ENCODE measurements around the gene TNFSF13B.
A peak's percentile ranks its signal among the peaks of the same experiment; 100 is the strongest.

TNFSF13B gene

DNA sequence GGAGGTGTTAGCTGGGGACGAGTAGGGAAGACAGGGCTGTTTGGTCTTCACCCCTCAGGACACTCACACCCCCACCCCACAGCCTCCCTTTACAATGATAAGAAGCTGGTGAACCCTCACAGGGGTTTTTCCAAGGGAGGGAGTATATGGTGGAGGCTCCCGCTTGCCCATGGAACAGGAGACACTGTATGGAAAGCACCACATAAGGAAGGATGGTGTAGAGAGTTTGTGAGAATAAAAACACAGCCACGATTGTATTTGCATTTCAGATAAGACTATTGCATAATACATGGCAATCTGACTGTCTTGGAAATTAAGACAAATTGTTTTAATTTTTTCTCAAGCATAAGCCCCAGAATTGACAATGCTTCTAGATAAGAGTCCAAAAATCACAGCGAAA, 46.9 kb downstream of the TNFSF13B start:
- DNase-seq (ENCODE audit: low read depth) = no peak
- TF ChIP-seq, protein P1, sequence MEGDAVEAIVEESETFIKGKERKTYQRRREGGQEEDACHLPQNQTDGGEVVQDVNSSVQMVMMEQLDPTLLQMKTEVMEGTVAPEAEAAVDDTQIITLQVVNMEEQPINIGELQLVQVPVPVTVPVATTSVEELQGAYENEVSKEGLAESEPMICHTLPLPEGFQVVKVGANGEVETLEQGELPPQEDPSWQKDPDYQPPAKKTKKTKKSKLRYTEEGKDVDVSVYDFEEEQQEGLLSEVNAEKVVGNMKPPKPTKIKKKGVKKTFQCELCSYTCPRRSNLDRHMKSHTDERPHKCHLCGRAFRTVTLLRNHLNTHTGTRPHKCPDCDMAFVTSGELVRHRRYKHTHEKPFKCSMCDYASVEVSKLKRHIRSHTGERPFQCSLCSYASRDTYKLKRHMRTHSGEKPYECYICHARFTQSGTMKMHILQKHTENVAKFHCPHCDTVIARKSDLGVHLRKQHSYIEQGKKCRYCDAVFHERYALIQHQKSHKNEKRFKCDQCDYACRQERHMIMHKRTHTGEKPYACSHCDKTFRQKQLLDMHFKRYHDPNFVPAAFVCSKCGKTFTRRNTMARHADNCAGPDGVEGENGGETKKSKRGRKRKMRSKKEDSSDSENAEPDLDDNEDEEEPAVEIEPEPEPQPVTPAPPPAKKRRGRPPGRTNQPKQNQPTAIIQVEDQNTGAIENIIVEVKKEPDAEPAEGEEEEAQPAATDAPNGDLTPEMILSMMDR (IDR thresholded peaks at IDR 0.05; ENCODE audit: low read length, missing control alignments) = no peak
- no peak overlapping the region for H3K4me3 ChIP-seq (replicated peaks; ENCODE audit: low read depth, low read length)

DNA sequence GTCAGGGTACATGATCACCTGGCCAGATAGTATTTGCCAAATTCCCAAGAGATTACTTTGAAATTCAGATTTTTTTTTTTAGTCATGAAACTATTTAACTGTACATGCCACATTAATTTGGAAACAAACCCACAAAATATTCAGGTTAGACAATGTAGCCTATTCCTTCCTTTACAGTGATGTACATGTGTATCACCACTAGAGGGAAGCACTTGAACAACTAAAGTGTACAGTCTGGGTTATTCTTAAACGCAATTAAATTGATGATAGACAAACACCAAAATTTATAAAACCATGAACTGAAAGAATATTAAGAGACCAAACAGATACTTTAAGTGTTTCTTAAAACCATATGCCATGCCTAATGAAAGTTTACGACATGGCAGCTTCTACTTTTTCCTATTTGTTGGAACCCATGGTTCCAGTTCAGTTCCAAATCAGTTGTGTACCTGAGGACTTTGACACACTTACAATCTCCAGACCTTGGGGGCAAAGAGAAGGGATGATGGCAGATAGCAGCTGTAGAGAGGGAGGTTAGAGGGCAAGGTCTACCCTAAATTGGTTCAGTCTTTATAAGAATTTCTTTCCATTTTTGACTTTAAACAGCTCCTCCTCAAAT, 52.8 kb downstream of the TNFSF13B start:
- TF ChIP-seq, protein P1 (IDR thresholded peaks at IDR 0.05; ENCODE audit: low read length, missing control alignments) = peak; percentile 80
- peak; percentile 64 for DNase-seq (ENCODE audit: low read depth)
- no peak overlapping the region for H3K4me3 ChIP-seq (replicated peaks; ENCODE audit: low read depth, low read length)

DNA sequence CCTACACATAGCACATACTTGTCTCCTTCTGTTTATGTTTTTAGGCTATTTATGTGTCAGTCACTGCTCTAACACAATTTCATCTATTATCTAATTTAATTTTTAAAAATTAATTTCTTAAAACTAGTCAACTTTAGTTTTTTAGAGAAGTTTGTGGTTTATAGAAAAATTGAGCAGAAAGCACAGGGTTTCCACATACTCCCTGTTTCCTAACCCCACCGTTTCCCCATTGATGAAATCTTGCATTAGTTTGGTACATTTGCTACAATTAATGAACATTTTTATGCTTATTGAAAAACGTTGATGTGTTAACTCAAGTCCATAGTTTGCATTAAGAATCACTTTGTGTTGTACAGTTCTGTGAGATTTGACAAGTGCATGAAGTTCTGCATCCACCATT, 53.5 kb downstream of the TNFSF13B start:
- TF ChIP-seq, protein P1 (IDR thresholded peaks at IDR 0.05; ENCODE audit: low read length, missing control alignments) = no peak
- H3K4me3 ChIP-seq (replicated peaks; ENCODE audit: low read depth, low read length) = no peak overlapping the region
- DNase-seq (ENCODE audit: low read depth) = no peak

DNA sequence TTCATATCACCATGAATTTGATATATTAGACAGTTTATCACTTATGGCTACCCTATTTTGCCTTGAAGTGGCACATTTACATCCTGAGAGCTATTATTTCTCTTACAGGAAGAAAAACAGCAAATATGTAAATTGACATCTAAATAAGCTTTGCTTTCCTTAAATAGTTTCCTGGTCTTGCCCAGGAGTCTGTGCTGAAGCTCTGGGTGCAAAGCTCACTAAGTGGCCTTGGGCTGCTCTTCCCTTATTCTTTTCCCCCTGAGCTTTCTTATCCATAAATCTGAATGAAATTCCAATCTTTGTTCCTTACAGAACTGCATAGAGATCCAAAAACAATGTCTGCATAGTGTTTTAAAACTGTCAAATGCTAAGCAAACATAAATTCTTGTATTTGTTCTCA, 56.3 kb downstream of the TNFSF13B start:
- DNase-seq (ENCODE audit: low read depth) = no peak
- H3K4me3 ChIP-seq (replicated peaks; ENCODE audit: low read depth, low read length) = no peak overlapping the region
- TF ChIP-seq, protein P1 (IDR thresholded peaks at IDR 0.05; ENCODE audit: low read length, missing control alignments) = no peak

DNA sequence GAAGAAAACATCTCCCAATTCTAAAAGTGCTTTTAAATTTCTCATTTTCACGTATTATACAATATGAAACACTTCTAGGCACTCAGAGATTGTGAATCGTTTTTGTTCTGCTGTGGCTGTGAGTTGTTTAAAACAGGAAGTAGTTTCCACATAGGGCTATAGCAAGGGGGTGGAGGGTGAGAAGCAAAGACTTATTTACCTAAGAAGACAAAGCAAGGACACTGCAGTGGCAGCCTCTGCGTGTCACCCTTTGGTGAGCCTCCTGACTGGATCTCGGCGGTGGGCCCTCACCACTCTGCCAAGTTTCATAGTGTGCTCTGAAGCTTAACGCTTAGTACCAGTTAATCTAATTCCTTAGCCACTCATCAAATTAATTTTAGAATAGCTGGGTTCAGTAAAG, 56.8 kb downstream of the TNFSF13B start:
- peak; percentile 21 for DNase-seq (ENCODE audit: low read depth)
- H3K4me3 ChIP-seq (replicated peaks; ENCODE audit: low read depth, low read length) = no peak overlapping the region
- TF ChIP-seq, protein P1 (IDR thresholded peaks at IDR 0.05; ENCODE audit: low read length, missing control alignments) = no peak

DNA sequence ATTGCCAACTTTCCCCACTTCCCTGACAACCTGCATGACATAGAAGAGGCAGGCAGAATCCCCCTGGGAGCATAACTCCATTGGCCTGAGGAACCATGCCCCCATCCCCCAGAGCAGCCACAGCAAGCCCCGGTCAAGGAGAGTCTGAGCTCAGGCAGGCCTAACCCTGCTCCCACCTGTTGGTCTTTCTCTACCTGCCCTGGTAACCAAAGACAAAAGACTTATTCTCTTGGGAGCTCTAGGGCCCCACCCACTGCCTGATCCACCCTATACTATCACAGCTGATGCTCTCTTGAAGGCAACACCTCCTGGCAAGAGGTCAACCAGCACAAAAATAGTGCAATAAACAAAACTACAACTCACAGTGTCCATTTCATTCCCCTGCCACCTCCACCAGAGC, 59.3 kb downstream of the TNFSF13B start:
- TF ChIP-seq, protein P1 (IDR thresholded peaks at IDR 0.05; ENCODE audit: low read length, missing control alignments) = no peak
- no peak overlapping the region for H3K4me3 ChIP-seq (replicated peaks; ENCODE audit: low read depth, low read length)
- DNase-seq (ENCODE audit: low read depth) = no peak

DNA sequence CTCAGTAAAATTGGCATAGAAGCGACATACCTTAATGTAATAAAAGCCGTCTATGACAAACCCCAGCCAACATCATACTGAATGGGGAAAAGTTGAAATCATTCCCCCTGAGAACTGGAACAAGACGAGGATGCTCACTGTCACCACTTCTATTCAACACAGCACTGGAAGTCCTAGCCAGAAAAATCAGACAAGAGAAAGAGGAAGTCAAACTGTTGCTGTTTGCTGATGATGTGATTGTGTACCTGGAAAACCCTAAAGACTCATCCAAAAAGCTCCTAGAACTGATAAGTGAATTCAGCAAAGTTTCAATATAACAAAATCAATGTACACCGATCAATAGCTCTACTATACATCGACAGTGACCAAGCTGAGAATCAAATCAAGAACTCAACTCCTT, 63.3 kb downstream of the TNFSF13B start:
- no peak for DNase-seq (ENCODE audit: low read depth)
- H3K4me3 ChIP-seq (replicated peaks; ENCODE audit: low read depth, low read length) = no peak overlapping the region
- TF ChIP-seq, protein P1 (IDR thresholded peaks at IDR 0.05; ENCODE audit: low read length, missing control alignments) = no peak
